IMR-90 (cell line): ENCODE data around the gene FAM204A. TPM values are rescaled to one million over a fixed set of nuclear protein-coding genes. Genes with fewer than 3 reads are reported as not detected.

Experiments
- ATAC-seq: fragments of 200-7000 bp; cut with Tn5 transposase; 2 replicates; pipeline ENCODE4 v1.9.1; 2020; ENCODE audit warnings: low read depth, mild to moderate bottlenecking, moderate library complexity
- BruUV-seq: library from RNA; stranded (reverse); fragments of 400-500 nt; replicated peaks from 2 replicates; lab custom pipeline; 2021; lab: Mats Ljungman, UMichigan
- CTCF ChIA-PET: fragments of 300-600 bp; formaldehyde crosslinking; extraction: SDS; loops from one replicate; lab custom pipeline; 2021; ENCODE audit warnings: antibody characterized with exemption; lab: Yijun Ruan, JAX
- POLR2A ChIA-PET: fragments of 300-600 bp; sonication (Branson Sonifier 250); formaldehyde crosslinking; loops from one replicate; lab custom pipeline; 2022; ENCODE audit warnings: antibody characterized with exemption; ENCODE audit not compliant: unreplicated experiment; lab: Charles Lee
- DNase-seq: peaks from one replicate; pipeline ENCODE4 v3.0.0; 2013
- H2AFZ ChIP-seq: replicated peaks from 2 replicates; pipeline ENCODE3; 2013; ENCODE audit warnings: low read length, mild to moderate bottlenecking; ENCODE audit not compliant: poor library complexity
- H2AK5ac ChIP-seq: 2 replicates; pipeline ENCODE4 v1.6.1; 2013; ENCODE audit warnings: low read depth, low read length, inconsistent platforms
- H2AK9ac ChIP-seq: replicated peaks from 2 replicates; pipeline ENCODE3; 2013; ENCODE audit warnings: mild to moderate bottlenecking, low read depth, low read length, moderate library complexity; ENCODE audit not compliant: poor library complexity
- H2BK120ac ChIP-seq: 2 replicates; pipeline ENCODE4 v1.6.1; 2013; ENCODE audit warnings: low read depth, low read length, inconsistent platforms
- H2BK15ac ChIP-seq: 3 replicates; pipeline ENCODE4 v1.6.1; 2013; ENCODE audit warnings: low read depth, low read length, inconsistent platforms
- H2BK20ac ChIP-seq: 2 replicates; pipeline ENCODE4 v1.6.1; 2013; ENCODE audit warnings: low read depth, mild to moderate bottlenecking, inconsistent platforms, low read length, moderate library complexity
- H2BK5ac ChIP-seq: 2 replicates; pipeline ENCODE4 v1.6.1; 2013; ENCODE audit warnings: mild to moderate bottlenecking, low read depth, low read length, inconsistent platforms; ENCODE audit not compliant: poor library complexity, severe bottlenecking
- H3K14ac ChIP-seq: replicated peaks from 2 replicates; pipeline ENCODE4 v1.6.1; 2013; ENCODE audit warnings: low read depth, low read length, inconsistent platforms
- H3K18ac ChIP-seq: 2 replicates; pipeline ENCODE4 v1.6.1; 2013; ENCODE audit warnings: low read depth, low read length, control low read depth
- H3K23ac ChIP-seq: 2 replicates; pipeline ENCODE4 v1.6.1; 2013; ENCODE audit warnings: low read depth, low read length, inconsistent platforms
- H3K27ac ChIP-seq: 2 replicates; pipeline ENCODE4 v1.5.1; 2013; ENCODE audit warnings: mild to moderate bottlenecking, control low read depth, low read length; ENCODE audit not compliant: insufficient read depth
- H3K27me3 ChIP-seq: 2 replicates; pipeline ENCODE4 v1.6.1; 2013; ENCODE audit warnings: low read length; ENCODE audit not compliant: control insufficient read depth, insufficient read depth
- H3K36me3 ChIP-seq: 2 replicates; pipeline ENCODE4 v1.6.1; 2013; ENCODE audit warnings: low read length, mixed read lengths; ENCODE audit not compliant: control insufficient read depth, insufficient read depth
- H3K4ac ChIP-seq: 2 replicates; pipeline ENCODE4 v1.6.1; 2013; ENCODE audit warnings: low read depth, low read length, inconsistent platforms
- H3K4me1 ChIP-seq: 2 replicates; pipeline ENCODE4 v1.6.1; 2013; ENCODE audit warnings: low read length, mixed read lengths; ENCODE audit not compliant: control insufficient read depth, insufficient read depth
- H3K4me2 ChIP-seq: 2 replicates; pipeline ENCODE4 v1.6.1; 2013; ENCODE audit warnings: low read depth, mild to moderate bottlenecking, control low read depth, low read length, moderate library complexity
- H3K4me3 ChIP-seq: 2 replicates; pipeline ENCODE4 v1.5.1; 2013; ENCODE audit warnings: low read depth, mild to moderate bottlenecking, control low read depth, low read length, moderate library complexity; ENCODE audit not compliant: insufficient read depth
- H3K56ac ChIP-seq: 2 replicates; pipeline ENCODE4 v1.6.1; 2013; ENCODE audit warnings: low read length, inconsistent platforms; ENCODE audit not compliant: insufficient read depth; ENCODE audit errors: extremely low read depth
- H3K79me1 ChIP-seq, 2 experiments: 2 replicates each; pipeline ENCODE4 v1.6.1; 2013; ENCODE audit warnings: low read length in 2 of 2, inconsistent platforms in 1 of 2, low read depth in 1 of 2
- H3K9ac ChIP-seq: 2 replicates; pipeline ENCODE4 v1.6.1; 2013; ENCODE audit warnings: low read depth, low read length, control low read depth
- H3K9me1 ChIP-seq: 2 replicates; pipeline ENCODE4 v1.6.1; 2013; ENCODE audit warnings: low read length, inconsistent platforms; ENCODE audit not compliant: insufficient read depth
- H3K9me3 ChIP-seq: 2 replicates; pipeline ENCODE4 v1.6.1; 2013; ENCODE audit warnings: low read length; ENCODE audit not compliant: control insufficient read depth, insufficient read depth
- H4K20me1 ChIP-seq: 2 replicates; pipeline ENCODE4 v1.6.1; 2013; ENCODE audit warnings: low read length, inconsistent platforms; ENCODE audit not compliant: insufficient read depth
- H4K5ac ChIP-seq: 2 replicates; pipeline ENCODE4 v1.6.1; 2013; ENCODE audit warnings: mild to moderate bottlenecking, low read depth, low read length, control low read depth
- H4K8ac ChIP-seq, 2 experiments: 2 replicates each; pipeline ENCODE4 v1.6.1; 2013; ENCODE audit warnings: low read depth in 2 of 2, low read length in 2 of 2, control low read depth in 1 of 2, inconsistent platforms in 1 of 2
- H4K91ac ChIP-seq: 2 replicates; pipeline ENCODE4 v1.6.1; 2013; ENCODE audit warnings: low read depth, low read length, inconsistent platforms; ENCODE audit not compliant: insufficient read depth
- BHLHE40 ChIP-seq: fragments of 150-350 bp; IDR thresholded peaks from 2 replicates; pipeline ENCODE4 v1.6.1; 2016; ENCODE audit warnings: mild to moderate bottlenecking, low read depth, low read length
- CEBPB ChIP-seq: IDR thresholded peaks from 2 replicates; pipeline ENCODE4 v1.6.1; 2012; ENCODE audit warnings: low read depth, low read length, improper control_type of control experiment
- CHD1 ChIP-seq: IDR thresholded peaks from 2 replicates; pipeline ENCODE4 v1.6.1; 2012; ENCODE audit warnings: low read depth, low read length, improper control_type of control experiment
- FOS ChIP-seq: fragments of 150-350 bp; IDR thresholded peaks from 2 replicates; pipeline ENCODE4 v1.6.1; 2016; ENCODE audit warnings: low read depth, low read length
- MAFK ChIP-seq: IDR thresholded peaks from 2 replicates; pipeline ENCODE4 v1.6.1; 2012; ENCODE audit warnings: low read depth, low read length, improper control_type of control experiment
- MAZ ChIP-seq: IDR thresholded peaks from 2 replicates; pipeline ENCODE4 v1.6.1; 2012; ENCODE audit warnings: low read depth, mild to moderate bottlenecking, low read length, improper control_type of control experiment, moderate library complexity, borderline replicate concordance
- MXI1 ChIP-seq: IDR thresholded peaks from 2 replicates; pipeline ENCODE4 v1.6.1; 2012; ENCODE audit warnings: low read depth, mild to moderate bottlenecking, low read length, moderate library complexity, borderline replicate concordance
- NFE2L2 ChIP-seq: fragments of 150-350 bp; IDR thresholded peaks from 2 replicates; pipeline ENCODE4 v1.6.1; 2016; ENCODE audit warnings: low read depth, mild to moderate bottlenecking, low read length
- POLR2A ChIP-seq: IDR thresholded peaks from 2 replicates; pipeline ENCODE4 v1.6.1; 2012; ENCODE audit warnings: mild to moderate bottlenecking, low read depth, low read length
- RAD21 ChIP-seq: IDR thresholded peaks from 2 replicates; pipeline ENCODE4 v1.6.1; 2012; ENCODE audit warnings: low read length, improper control_type of control experiment
- RCOR1 ChIP-seq: IDR thresholded peaks from 2 replicates; pipeline ENCODE4 v1.6.1; 2012; ENCODE audit warnings: mild to moderate bottlenecking, low read length, improper control_type of control experiment; ENCODE audit not compliant: insufficient replicate concordance
- RFX5 ChIP-seq: IDR thresholded peaks from 2 replicates; pipeline ENCODE4 v1.8.0; 2012; ENCODE audit warnings: low read depth, mild to moderate bottlenecking, low read length, moderate library complexity
- SMC3 ChIP-seq: fragments of 150-350 bp; IDR thresholded peaks from 2 replicates; pipeline ENCODE4 v1.6.1; 2016; ENCODE audit warnings: low read depth, mild to moderate bottlenecking, antibody characterized with exemption, low read length, moderate library complexity
- WGBS, 2 experiments: methylation state at CpG; one replicate each; pipeline versions ENCODE4 v1.1.5 to v1.1.7; 2013; ENCODE audit warnings: missing lambda C conversion rate in 2 of 2; ENCODE audit not compliant: insufficient read length in 1 of 2; ENCODE audit errors: extremely low coverage in 2 of 2; 5-methylcytosine and 5-hydroxymethylcytosine counted together
- dilution Hi-C: fragments of 300-500 bp; cut with HindIII; formaldehyde crosslinking; loops from one replicate; pipeline ENCODE4 v1.14.3; 2018; ENCODE audit warnings: low sequenced_read_pairs; ENCODE audit not compliant: unreplicated experiment
- in situ Hi-C: fragments of 300-500 bp; cut with MboI; formaldehyde crosslinking; loops from 3 replicates; pipeline ENCODE4 v1.14.3; 2019; ENCODE audit warnings: low sequenced_read_pairs, inconsistent platforms, mixed read lengths
- intact Hi-C: fragments of 100-400 bp; cut with micrococcal nuclease; formaldehyde crosslinking; loops from 2 replicates; pipeline ENCODE4 v1.10.0; 2022
- polyA plus RNA-seq, 3 experiments: library from polyadenylated mRNA; depleted of rRNA; stranded (reverse); fragments of >200 nt; gene quantifications; 2 replicates each; pipeline ENCODE4 v1.2.3, GENCODE V29; 2012; ENCODE audit warnings: low replicate concordance in 1 of 3
- total RNA-seq: library from RNA; depleted of rRNA; stranded (reverse); fragments of >200 nt; gene quantifications from 2 replicates; pipeline ENCODE4 v1.2.3, GENCODE V29; 2012
- TF ChIP-seq, protein P1 (sequence below): fragments of 150-350 bp; IDR thresholded peaks from 2 replicates; pipeline ENCODE4 v1.6.1; 2016; ENCODE audit warnings: low read depth, mild to moderate bottlenecking, low read length, moderate library complexity, borderline replicate concordance
- TF ChIP-seq, protein P2 (sequence below): fragments of 150-350 bp; IDR thresholded peaks from 2 replicates; pipeline ENCODE4 v1.6.1; 2017; ENCODE audit warnings: mild to moderate bottlenecking, antibody characterized with exemption, low read length, low read depth
- TF ChIP-seq, protein P3 (sequence below): conservative IDR thresholded peaks from 2 replicates; pipeline ENCODE4 v1.5.1; 2012; ENCODE audit warnings: mild to moderate bottlenecking, low read depth, low read length, improper control_type of control experiment

FAM204A gene
- total and polyA plus RNA-seq, 2 of the 4 experiments (the other 2 are of a cell fraction): 23.6 to 54.3 TPM

DNA sequence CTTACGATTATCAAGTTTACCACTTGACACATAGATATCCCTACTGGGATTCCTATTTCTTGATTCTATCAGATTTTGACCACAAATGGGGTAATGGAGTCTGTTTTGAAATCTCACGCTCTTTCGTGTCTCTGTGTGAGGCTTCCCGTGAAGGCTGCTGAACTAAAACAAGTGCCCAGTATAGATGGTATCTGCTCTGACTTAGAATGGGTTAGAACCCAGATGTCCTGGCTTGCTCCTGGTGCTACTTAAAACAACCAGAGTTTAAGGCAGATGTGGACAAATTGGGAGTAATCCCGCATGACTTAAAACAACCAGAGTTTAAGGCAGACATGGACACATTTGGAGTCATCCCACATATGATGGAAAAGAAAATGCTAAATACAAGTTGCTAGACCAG is 85.9 kb downstream of the FAM204A start:
- no peak overlapping the region for H3K27ac ChIP-seq
- no peak overlapping the region for H2AFZ ChIP-seq
- no peak overlapping the region for H3K18ac ChIP-seq
- H2BK5ac ChIP-seq: no peak overlapping the region
- CTCF ChIA-PET: no interaction called here
- in situ Hi-C loops: no loop called here
- no peak overlapping the region for H2BK15ac ChIP-seq
- no peak overlapping the region for H3K4ac ChIP-seq
- H3K56ac ChIP-seq: no peak overlapping the region
- no peaks in the 10 kb centered on the region for H4K20me1 ChIP-seq
- no peak overlapping the region for H3K9ac ChIP-seq
- H3K4me1 ChIP-seq: no peaks in the 10 kb centered on the region
- H3K23ac ChIP-seq: no peak overlapping the region
- H3K4me3 ChIP-seq: no peak overlapping the region
- H4K91ac ChIP-seq: no peak overlapping the region
- no peak overlapping the region for H3K4me2 ChIP-seq
- no peaks in the 10 kb centered on the region for H3K36me3 ChIP-seq
- no peak overlapping the region for H2AK5ac ChIP-seq
- TF ChIP-seq POLR2A: no peak
- TF ChIP-seq NFE2L2: no peak
- TF ChIP-seq RCOR1: no peak
- TF ChIP-seq CHD1: no peak
- no peak for TF ChIP-seq MXI1
- TF ChIP-seq, protein P1, sequence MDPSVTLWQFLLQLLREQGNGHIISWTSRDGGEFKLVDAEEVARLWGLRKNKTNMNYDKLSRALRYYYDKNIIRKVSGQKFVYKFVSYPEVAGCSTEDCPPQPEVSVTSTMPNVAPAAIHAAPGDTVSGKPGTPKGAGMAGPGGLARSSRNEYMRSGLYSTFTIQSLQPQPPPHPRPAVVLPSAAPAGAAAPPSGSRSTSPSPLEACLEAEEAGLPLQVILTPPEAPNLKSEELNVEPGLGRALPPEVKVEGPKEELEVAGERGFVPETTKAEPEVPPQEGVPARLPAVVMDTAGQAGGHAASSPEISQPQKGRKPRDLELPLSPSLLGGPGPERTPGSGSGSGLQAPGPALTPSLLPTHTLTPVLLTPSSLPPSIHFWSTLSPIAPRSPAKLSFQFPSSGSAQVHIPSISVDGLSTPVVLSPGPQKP: no peak
- no peak for TF ChIP-seq RFX5
- TF ChIP-seq MAZ: no peak
- TF ChIP-seq, protein P2, sequence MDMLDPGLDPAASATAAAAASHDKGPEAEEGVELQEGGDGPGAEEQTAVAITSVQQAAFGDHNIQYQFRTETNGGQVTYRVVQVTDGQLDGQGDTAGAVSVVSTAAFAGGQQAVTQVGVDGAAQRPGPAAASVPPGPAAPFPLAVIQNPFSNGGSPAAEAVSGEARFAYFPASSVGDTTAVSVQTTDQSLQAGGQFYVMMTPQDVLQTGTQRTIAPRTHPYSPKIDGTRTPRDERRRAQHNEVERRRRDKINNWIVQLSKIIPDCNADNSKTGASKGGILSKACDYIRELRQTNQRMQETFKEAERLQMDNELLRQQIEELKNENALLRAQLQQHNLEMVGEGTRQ: no peak
- TF ChIP-seq, protein P3, sequence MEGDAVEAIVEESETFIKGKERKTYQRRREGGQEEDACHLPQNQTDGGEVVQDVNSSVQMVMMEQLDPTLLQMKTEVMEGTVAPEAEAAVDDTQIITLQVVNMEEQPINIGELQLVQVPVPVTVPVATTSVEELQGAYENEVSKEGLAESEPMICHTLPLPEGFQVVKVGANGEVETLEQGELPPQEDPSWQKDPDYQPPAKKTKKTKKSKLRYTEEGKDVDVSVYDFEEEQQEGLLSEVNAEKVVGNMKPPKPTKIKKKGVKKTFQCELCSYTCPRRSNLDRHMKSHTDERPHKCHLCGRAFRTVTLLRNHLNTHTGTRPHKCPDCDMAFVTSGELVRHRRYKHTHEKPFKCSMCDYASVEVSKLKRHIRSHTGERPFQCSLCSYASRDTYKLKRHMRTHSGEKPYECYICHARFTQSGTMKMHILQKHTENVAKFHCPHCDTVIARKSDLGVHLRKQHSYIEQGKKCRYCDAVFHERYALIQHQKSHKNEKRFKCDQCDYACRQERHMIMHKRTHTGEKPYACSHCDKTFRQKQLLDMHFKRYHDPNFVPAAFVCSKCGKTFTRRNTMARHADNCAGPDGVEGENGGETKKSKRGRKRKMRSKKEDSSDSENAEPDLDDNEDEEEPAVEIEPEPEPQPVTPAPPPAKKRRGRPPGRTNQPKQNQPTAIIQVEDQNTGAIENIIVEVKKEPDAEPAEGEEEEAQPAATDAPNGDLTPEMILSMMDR: no peak
- no peak for TF ChIP-seq BHLHE40
- TF ChIP-seq SMC3: no peak
- TF ChIP-seq MAFK: no peak
- no peak for TF ChIP-seq FOS
- TF ChIP-seq CEBPB: no peak
- TF ChIP-seq RAD21: no peak
- intact Hi-C loops: no loop called here
- no peaks in the 10 kb centered on the region for H3K79me1 ChIP-seq
- H2AK9ac ChIP-seq: no peak overlapping the region
- no peak overlapping the region for H4K8ac ChIP-seq
- no peaks in the 10 kb centered on the region for H3K9me1 ChIP-seq
- H2BK20ac ChIP-seq: no peak overlapping the region
- POLR2A ChIA-PET: no interaction called here
- ATAC-seq (no peak), DNase-seq (no peak)
- H3K9me3 ChIP-seq: no peaks in the 10 kb centered on the region
- H4K5ac ChIP-seq: no peak overlapping the region
- H2BK120ac ChIP-seq: no peak overlapping the region
- dilution Hi-C loops: no loop called here
- H3K14ac ChIP-seq: no peak overlapping the region
- BruUV-seq: no TSS peak
- WGBS, 2 experiments: 51% methylated on average over 4 of the region's 5 CpGs; no CpG with 5 or more reads in 1 of the 2 experiments
- H3K27me3 ChIP-seq: 0 out of 2 replicates have a peak, but pooled peaks cover 2% of the 10 kb centered on the region
